Testis (tissue), 3 donors: ENCODE data around the gene VEGFA. TPM values are rescaled to one million over a fixed set of nuclear protein-coding genes. Genes with fewer than 3 reads are reported as not detected.

Experiments used
- DNase-seq: peaks from one replicate; pipeline ENCODE4 v3.0.0-alpha.2; 2019
- H3K27ac ChIP-seq, 2 donors: fragments of 200-600 bp; sonication (generic); one replicate each; pipeline ENCODE4 v1.5.1; 2019
- H3K27me3 ChIP-seq: fragments of 200-600 bp; sonication (generic); one replicate; pipeline ENCODE4 v1.5.1; 2019
- H3K36me3 ChIP-seq: fragments of 200-600 bp; sonication (generic); one replicate; pipeline ENCODE4 v1.5.1; 2017; ENCODE audit warnings: low read depth; ENCODE audit errors: missing control alignments
- H3K4me1 ChIP-seq: fragments of 200-600 bp; sonication (generic); one replicate; pipeline ENCODE4 v1.5.1; 2019
- H3K4me3 ChIP-seq, 2 donors: fragments of 200-600 bp; sonication (generic); one replicate each; pipeline ENCODE4 v1.5.1; 2017 to 2019
- H3K9me3 ChIP-seq: fragments of 200-600 bp; sonication (generic); one replicate; pipeline ENCODE4 v1.5.1; 2017
- POLR2A ChIP-seq: fragments of 450-650 bp; IDR thresholded peaks from one replicate; pipeline ENCODE4 v1.6.1; 2017; ENCODE audit warnings: antibody characterized with exemption, mild to moderate bottlenecking, moderate library complexity
- WGBS, 2 donors: methylation state at CpG; one replicate each; pipeline ENCODE4 v1.1.5; 2018; 5-methylcytosine and 5-hydroxymethylcytosine counted together
- intact Hi-C: fragments of 100-400 bp; cut with DNase I; formaldehyde crosslinking; loops from one replicate; pipeline ENCODE4 v1.15.1; 2023; ENCODE audit warnings: low total_unique reads
- polyA plus RNA-seq: library from polyadenylated mRNA; stranded (reverse); fragments of 350-450 nt; fragmentation: Illumina TruSeq; extraction: RNeasy Lipid Tissue Mini Kit (QIAGEN cat#74804); gene quantifications from one replicate; pipeline ENCODE4 v1.2.3, GENCODE V29; 2014; ENCODE audit warnings: low read depth, low replicate concordance; ENCODE audit not compliant: insufficient read depth
- total RNA-seq, 2 donors: library from RNA; depleted of rRNA; stranded (reverse); fragments of >200 nt; gene quantifications; one replicate each; pipeline ENCODE4 v1.2.3, GENCODE V29; 2016
- TF ChIP-seq, protein P1 (sequence below), 3 experiments: fragments of 450-650 bp in 2 of 3; fragments of 200-600 bp in 1 of 3; sonication (generic) in 1 of 3; IDR thresholded peaks; one replicate each; pipeline ENCODE4 v1.5.1; 2016 to 2019; ENCODE audit warnings: antibody characterized with exemption in 3 of 3, mild to moderate bottlenecking in 2 of 3, moderate library complexity in 1 of 3

VEGFA gene
- total and polyA plus RNA-seq, 3 donors from 2014 or later: 6.1 to 15.2 (median 14.9) TPM

GRCh38 chr6:43746613-43747102, 23.4 kb upstream of the VEGFA start:
- no peak for TF ChIP-seq POLR2A
- TF ChIP-seq, protein P1, sequence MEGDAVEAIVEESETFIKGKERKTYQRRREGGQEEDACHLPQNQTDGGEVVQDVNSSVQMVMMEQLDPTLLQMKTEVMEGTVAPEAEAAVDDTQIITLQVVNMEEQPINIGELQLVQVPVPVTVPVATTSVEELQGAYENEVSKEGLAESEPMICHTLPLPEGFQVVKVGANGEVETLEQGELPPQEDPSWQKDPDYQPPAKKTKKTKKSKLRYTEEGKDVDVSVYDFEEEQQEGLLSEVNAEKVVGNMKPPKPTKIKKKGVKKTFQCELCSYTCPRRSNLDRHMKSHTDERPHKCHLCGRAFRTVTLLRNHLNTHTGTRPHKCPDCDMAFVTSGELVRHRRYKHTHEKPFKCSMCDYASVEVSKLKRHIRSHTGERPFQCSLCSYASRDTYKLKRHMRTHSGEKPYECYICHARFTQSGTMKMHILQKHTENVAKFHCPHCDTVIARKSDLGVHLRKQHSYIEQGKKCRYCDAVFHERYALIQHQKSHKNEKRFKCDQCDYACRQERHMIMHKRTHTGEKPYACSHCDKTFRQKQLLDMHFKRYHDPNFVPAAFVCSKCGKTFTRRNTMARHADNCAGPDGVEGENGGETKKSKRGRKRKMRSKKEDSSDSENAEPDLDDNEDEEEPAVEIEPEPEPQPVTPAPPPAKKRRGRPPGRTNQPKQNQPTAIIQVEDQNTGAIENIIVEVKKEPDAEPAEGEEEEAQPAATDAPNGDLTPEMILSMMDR (IDR thresholded peaks at IDR 0.05): no peak
- Histone ChIP-seq H3K27me3 (no peaks in the 10 kb centered on the region), H3K36me3 (no peaks in the 10 kb centered on the region), H3K4me3 (no peak overlapping the region), H3K27ac (no peak overlapping the region), H3K4me1 (no peaks in the 10 kb centered on the region), H3K9me3 (no peaks in the 10 kb centered on the region)
- no peak for DNase-seq
- 48 to 57% methylated on average over 13 of the region's 13 CpGs for WGBS, 2 donors
- intact Hi-C loops: no loop called here

- no peaks in the 10 kb centered on the region for H3K36me3 ChIP-seq
- no peaks in the 10 kb centered on the region for H3K27me3 ChIP-seq
- no peaks in the 10 kb centered on the region for H3K9me3 ChIP-seq
- DNase-seq: no peak
- TF ChIP-seq, protein P1 (IDR thresholded peaks at IDR 0.05): no peak
- TF ChIP-seq POLR2A: no peak
- H3K4me3 ChIP-seq: no peak overlapping the region
- WGBS, 2 donors: 91 to 92% methylated on average over 4 of the region's 4 CpGs
- intact Hi-C loops: no loop called here
- H3K27ac ChIP-seq: no peak overlapping the region
- no peaks in the 10 kb centered on the region for H3K4me1 ChIP-seq
Observed at GRCh38 chr6:43747784-43748183, 22.2 kb upstream of the VEGFA start.

- WGBS, 2 donors: 95 to 98% methylated on average over 2 of the region's 2 CpGs
- intact Hi-C loops: no loop called here
- DNase-seq: no peak
- TF ChIP-seq, protein P1 (IDR thresholded peaks at IDR 0.05): no peak
- no peak for TF ChIP-seq POLR2A
- Histone ChIP-seq H3K27ac (no peak overlapping the region), H3K9me3 (no peaks in the 10 kb centered on the region), H3K4me1 (no peaks in the 10 kb centered on the region), H3K4me3 (no peak overlapping the region), H3K27me3 (no peaks in the 10 kb centered on the region), H3K36me3 (no peaks in the 10 kb centered on the region)
Observed at GRCh38 chr6:43748765-43749164, 21.2 kb upstream of the VEGFA start.

DNA sequence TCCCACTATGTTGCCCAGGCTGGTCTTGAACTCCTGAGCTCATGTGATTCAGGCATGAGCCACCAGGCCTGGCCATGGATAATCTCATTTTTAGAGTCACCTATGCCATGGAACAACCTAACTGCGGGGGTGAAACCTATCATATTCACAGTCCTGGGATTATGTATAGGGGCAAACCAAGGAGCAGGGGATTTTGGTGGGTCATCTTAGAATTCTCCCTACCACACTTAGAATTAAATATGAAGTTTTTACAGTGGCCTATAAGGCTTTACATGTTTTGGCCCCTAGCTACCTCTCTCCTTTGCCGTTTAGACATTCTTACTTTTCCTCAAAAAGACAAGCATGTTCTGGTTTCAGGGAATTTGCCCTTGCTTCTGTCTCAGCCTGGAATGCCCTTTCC, 20.6 kb upstream of the VEGFA start:
- H3K27me3 ChIP-seq: no peaks in the 10 kb centered on the region
- no peak for DNase-seq
- no peaks in the 10 kb centered on the region for H3K36me3 ChIP-seq
- intact Hi-C loops: no loop called here
- TF ChIP-seq POLR2A: no peak
- TF ChIP-seq, protein P1 (IDR thresholded peaks at IDR 0.05): no peak
- H3K4me3 ChIP-seq: no peak overlapping the region
- H3K27ac ChIP-seq: no peak overlapping the region
- H3K4me1 ChIP-seq: no peaks in the 10 kb centered on the region
- 82 to 83% methylated on average over 2 of the region's 2 CpGs for WGBS, 2 donors
- H3K9me3 ChIP-seq: no peaks in the 10 kb centered on the region

- intact Hi-C loops: no loop called here
- TF ChIP-seq, protein P1 (IDR thresholded peaks at IDR 0.05): no peak
- no peak for TF ChIP-seq POLR2A
- Histone ChIP-seq H3K36me3 (no peaks in the 10 kb centered on the region), H3K27me3 (no peaks in the 10 kb centered on the region), H3K4me1 (no peaks in the 10 kb centered on the region), H3K27ac (no peak overlapping the region), H3K9me3 (no peaks in the 10 kb centered on the region), H3K4me3 (no peak overlapping the region)
- WGBS, 2 donors: 89 to 93% methylated on average over 3 of the region's 3 CpGs
- DNase-seq: no peak
Observed at GRCh38 chr6:43750622-43751021, 19.4 kb upstream of the VEGFA start.
